SU-DHL-6 (cell line): ENCODE results near the gene TOR1AIP1.

Experiments
- H2AFZ ChIP-seq: fragments of 200-600 bp; sonication (generic); 2 replicates; pipeline ENCODE4 v1.6.1; 2014; ENCODE audit warnings: low read depth, mild to moderate bottlenecking, moderate library complexity, mixed read lengths, antibody characterized with exemption, low read length; ENCODE audit not compliant: severe bottlenecking
- H3F3A ChIP-seq: fragments of 200-600 bp; shearing (Covaris generic); 2 replicates; pipeline ENCODE4 v1.6.0; 2016; ENCODE audit warnings: antibody characterized with exemption, mild to moderate bottlenecking; ENCODE audit not compliant: insufficient read depth
- H3K27ac ChIP-seq: fragments of 200-600 bp; sonication (generic); 2 replicates; pipeline ENCODE4 v1.5.1; 2016; ENCODE audit warnings: low read depth, mild to moderate bottlenecking, low read length, moderate library complexity, mixed read lengths
- H3K27me3 ChIP-seq: fragments of 200-600 bp; sonication (generic), shearing (Covaris generic); 2 replicates; pipeline ENCODE4 v1.6.0; 2014; ENCODE audit warnings: mild to moderate bottlenecking, low read length
- H3K36me3 ChIP-seq: fragments of 200-600 bp; sonication (generic); 2 replicates; pipeline ENCODE4 v1.6.1; 2014; ENCODE audit warnings: mild to moderate bottlenecking, low read length, mixed read lengths
- H3K4me2 ChIP-seq: fragments of 300-600, 200-600 bp; shearing (Covaris generic), sonication (generic); 2 replicates; pipeline ENCODE4 v1.6.0; 2014; ENCODE audit warnings: low read length, low read depth, mild to moderate bottlenecking; ENCODE audit not compliant: poor library complexity, severe bottlenecking
- H3K4me3 ChIP-seq: fragments of 200-600 bp; sonication (generic); 2 replicates; pipeline ENCODE4 v1.5.1; 2014; ENCODE audit warnings: antibody characterized with exemption, low read length, mild to moderate bottlenecking, mixed read lengths; ENCODE audit not compliant: insufficient read depth, poor library complexity, severe bottlenecking
- H3K79me2 ChIP-seq: fragments of 200-600 bp; sonication (generic); 2 replicates; pipeline ENCODE4 v1.6.1; 2014; ENCODE audit warnings: mild to moderate bottlenecking, low read length, moderate library complexity; ENCODE audit not compliant: insufficient read depth
- H3K9ac ChIP-seq: fragments of 200-600 bp; sonication (generic); 2 replicates; pipeline ENCODE4 v1.7.0; 2014; ENCODE audit warnings: mild to moderate bottlenecking, low read length
- H3K9me2 ChIP-seq: fragments of 200-600 bp; sonication (generic); replicated peaks from 2 replicates; pipeline ENCODE4 v1.6.1; 2014; ENCODE audit warnings: low read length; ENCODE audit not compliant: insufficient read depth
- H3K9me3 ChIP-seq: fragments of 200-600 bp; sonication (generic); 2 replicates; pipeline ENCODE4 v1.6.1; 2014; ENCODE audit warnings: low read length, mixed read lengths; ENCODE audit not compliant: insufficient read depth
- H4K20me1 ChIP-seq: fragments of 200-600 bp; sonication (generic); 2 replicates; pipeline ENCODE4 v1.6.1; 2014; ENCODE audit warnings: low read depth, mild to moderate bottlenecking, antibody characterized with exemption, low read length, moderate library complexity, mixed read lengths
- CTCF ChIP-seq: fragments of 200-600 bp; sonication (generic); IDR thresholded peaks from one replicate; pipeline ENCODE4 v1.5.1; 2017; ENCODE audit warnings: antibody characterized with exemption, mild to moderate bottlenecking, low read length, moderate library complexity; ENCODE audit not compliant: insufficient read depth, poor library complexity, severe bottlenecking
- EZH2phosphoT487 ChIP-seq: fragments of 200-600 bp; sonication (generic), shearing (Covaris generic); conservative IDR thresholded peaks from 2 replicates; pipeline ENCODE4 v1.6.1; 2018; ENCODE audit warnings: mild to moderate bottlenecking, antibody characterized with exemption, low read length, moderate library complexity, mixed read lengths

Gene TOR1AIP1

GRCh38 chr1:179925922-179926849 lies 44.1 kb downstream of the TOR1AIP1 start:
- Histone ChIP-seq H3K9me3 (no peaks in the 10 kb centered on the region), H3K4me2 (no peak overlapping the region), H3F3A (no peaks in the 10 kb centered on the region), H3K27ac (no peak overlapping the region), H3K79me2 (no peaks in the 10 kb centered on the region), H3K27me3 (no peaks in the 10 kb centered on the region), H3K4me3 (no peak overlapping the region), H2AFZ (no peak overlapping the region), H3K9me2 (no peaks in the 10 kb centered on the region), H3K36me3 (no peaks in the 10 kb centered on the region), H4K20me1 (no peaks in the 10 kb centered on the region), H3K9ac (no peak overlapping the region)
- no peak for TF ChIP-seq CTCF
- no peak for TF ChIP-seq EZH2phosphoT487

GRCh38 chr1:179926850-179927205 lies 44.7 kb downstream of the TOR1AIP1 start:
- no peak overlapping the region for H3K4me2 ChIP-seq
- no peaks in the 10 kb centered on the region for H3K9me3 ChIP-seq
- no peak overlapping the region for H3K9ac ChIP-seq
- no peaks in the 10 kb centered on the region for H3K27me3 ChIP-seq
- H3K9me2 ChIP-seq: no peaks in the 10 kb centered on the region
- no peaks in the 10 kb centered on the region for H4K20me1 ChIP-seq
- H2AFZ ChIP-seq: no peak overlapping the region
- H3F3A ChIP-seq: no peaks in the 10 kb centered on the region
- H3K4me3 ChIP-seq: no peak overlapping the region
- H3K36me3 ChIP-seq: no peaks in the 10 kb centered on the region
- TF ChIP-seq EZH2phosphoT487: no peak
- no peak for TF ChIP-seq CTCF
- no peak overlapping the region for H3K27ac ChIP-seq
- no peaks in the 10 kb centered on the region for H3K79me2 ChIP-seq

- Histone ChIP-seq H3K9ac (no peak overlapping the region), H4K20me1 (no peaks in the 10 kb centered on the region), H3K27me3 (no peaks in the 10 kb centered on the region), H3K36me3 (no peaks in the 10 kb centered on the region), H3K27ac (no peak overlapping the region), H3K9me2 (no peaks in the 10 kb centered on the region), H3K4me3 (no peak overlapping the region), H3K9me3 (no peaks in the 10 kb centered on the region), H2AFZ (no peak overlapping the region), H3F3A (no peaks in the 10 kb centered on the region), H3K79me2 (no peaks in the 10 kb centered on the region), H3K4me2 (no peak overlapping the region)
- TF ChIP-seq EZH2phosphoT487 (no peak), CTCF (no peak)
Observed at GRCh38 chr1:179929955-179930798, 48.1 kb downstream of the TOR1AIP1 start.
